Measurements from ENCODE around the gene AVPI1.
A peak's percentile ranks its signal among the peaks of the same experiment; 100 is the strongest.
"Not testable (repeated sequence)": the region's sequence is repeated elsewhere in the genome, so short reads cannot be mapped to it uniquely, and the experiment has no call there.

Gene AVPI1

GRCh38 chr10:97711640-97712572 is 24.9 kb upstream of the AVPI1 start:
- DNase-seq: no peak

- DNase-seq: peak; percentile 27
These were observed 22.2 kb upstream of the AVPI1 start for GRCh38 chr10:97708976-97709946.

- DNase-seq: no peak
These were observed 21.1 kb upstream of the AVPI1 start for GRCh38 chr10:97708167-97708566.

- no peak for DNase-seq
These were observed 20.3 kb upstream of the AVPI1 start for GRCh38 chr10:97707134-97707861.

- no peak for DNase-seq
These were observed 18.1 kb upstream of the AVPI1 start for GRCh38 chr10:97705006-97705670.

GRCh38 chr10:97704341-97704740 is 17.3 kb upstream of the AVPI1 start:
- no peak for DNase-seq

- no peak for DNase-seq
These were observed 16.5 kb upstream of the AVPI1 start for GRCh38 chr10:97703398-97704067.

GRCh38 chr10:97701438-97702069 is 14.5 kb upstream of the AVPI1 start:
- peak; percentile 17 for DNase-seq

- not testable (repeated sequence) for DNase-seq
These were observed 11.1 kb upstream of the AVPI1 start for GRCh38 chr10:97698072-97698655.

- no peak for DNase-seq
These were observed 3.1 kb upstream of the AVPI1 start for GRCh38 chr10:97690133-97690532.

- DNase-seq: no peak
These were observed 2.5 kb upstream of the AVPI1 start for GRCh38 chr10:97689559-97690020.

GRCh38 chr10:97687785-97688781 is 1.0 kb upstream of the AVPI1 start:
- DNase-seq: no peak

- no peak for DNase-seq
These were observed 610 bp downstream of the AVPI1 start for GRCh38 chr10:97686301-97686961.

GRCh38 chr10:97685395-97685958 is 1.6 kb downstream of the AVPI1 start:
- DNase-seq: no peak

- DNase-seq: no peak
These were observed 2.1 kb downstream of the AVPI1 start for GRCh38 chr10:97684866-97685394.

- DNase-seq: not testable (repeated sequence)
These were observed 2.7 kb downstream of the AVPI1 start for GRCh38 chr10:97684368-97684713.

GRCh38 chr10:97683556-97684367 is 3.3 kb downstream of the AVPI1 start:
- DNase-seq: no peak

All from T-helper 9 cell (primary cell).